ENCODE measurements around the gene MST1R. TPM values are rescaled to one million over a fixed set of nuclear protein-coding genes. Genes with fewer than 3 reads are reported as not detected.
"Not testable (repeated sequence)": the region's sequence is repeated elsewhere in the genome, so short reads cannot be mapped to it uniquely, and the experiment has no call there.

MST1R gene
- total and polyA plus RNA-seq, 5 donors from 2014 or later = 0.25 to 2.0 (median 0.31) TPM; not detected in 2

DNA sequence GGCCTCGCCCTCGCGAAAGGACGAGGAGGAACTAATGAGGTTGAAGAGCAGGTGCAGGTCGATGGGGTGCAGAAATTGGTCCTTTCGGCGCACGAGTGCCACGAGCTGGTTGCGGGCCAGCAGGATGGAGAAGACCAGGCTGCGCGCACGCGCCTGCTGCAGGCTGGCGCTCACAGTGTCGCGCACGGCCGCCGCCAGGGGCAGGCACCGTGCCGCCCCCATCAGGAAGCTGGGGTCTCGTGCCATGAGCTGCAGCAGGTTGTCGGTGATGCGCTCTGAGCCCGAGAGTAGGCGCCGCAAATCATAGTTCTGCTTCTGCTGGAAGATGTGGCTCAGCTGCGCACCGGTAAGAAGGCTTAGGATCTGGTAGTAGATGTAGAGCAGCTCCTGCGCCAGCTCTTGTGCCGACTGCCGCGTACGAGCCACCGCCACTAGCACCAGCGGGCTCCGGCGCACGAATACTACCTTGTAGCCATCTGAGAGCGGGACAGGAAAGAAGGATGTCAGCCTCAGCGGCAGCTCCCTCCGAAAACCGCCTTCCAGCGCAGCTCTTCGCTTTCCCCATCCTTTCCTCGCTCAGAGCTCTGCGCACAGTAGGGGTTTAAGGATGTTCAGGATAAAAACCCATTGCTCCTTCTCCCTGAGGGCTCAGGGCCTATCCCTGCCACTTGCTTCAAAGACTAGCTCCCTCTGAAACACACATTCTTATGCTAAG lies 6.9 kb upstream of the MST1R start:
- H3K36me3 Mint-ChIP-seq = peaks cover 27% of the 10 kb centered on the region
- no peak overlapping the region for H3K27ac Mint-ChIP-seq
- no peak for ATAC-seq (ENCODE audit: low read depth in 2 of 2)
- Histone ChIP-seq H3K36me3 (ENCODE audit: control insufficient read depth, insufficient read depth, low read length) (peaks cover 31% of the 10 kb centered on the region), H3K27me3 (ENCODE audit: control insufficient read depth, insufficient read depth, low read length) (no peaks in the 10 kb centered on the region), H3K4me1 (ENCODE audit: control insufficient read depth, insufficient read depth, low read length, poor library complexity, severe bottlenecking) (peaks cover 12% of the 10 kb centered on the region), H3K9me3 (ENCODE audit: control insufficient read depth in 2 of 2, low read length in 2 of 2) (no peaks in the 10 kb centered on the region), H3K4me3 (ENCODE audit: low read depth, low read length) (no peak overlapping the region), H3K27ac (ENCODE audit: insufficient read depth, low read length, poor library complexity, severe bottlenecking) (no peak overlapping the region)
- H3K4me1 Mint-ChIP-seq = peaks cover 9 to 20% (median 13%) of the 10 kb centered on the region in 4 donors
- H3K4me3 Mint-ChIP-seq = peak overlapping the region in 1 of 4 donors; percentile 69
- H3K27me3 Mint-ChIP-seq = no peaks in the 10 kb centered on the region
- no peaks in the 10 kb centered on the region for H3K9me3 Mint-ChIP-seq
- DNase-seq = no peak

DNA sequence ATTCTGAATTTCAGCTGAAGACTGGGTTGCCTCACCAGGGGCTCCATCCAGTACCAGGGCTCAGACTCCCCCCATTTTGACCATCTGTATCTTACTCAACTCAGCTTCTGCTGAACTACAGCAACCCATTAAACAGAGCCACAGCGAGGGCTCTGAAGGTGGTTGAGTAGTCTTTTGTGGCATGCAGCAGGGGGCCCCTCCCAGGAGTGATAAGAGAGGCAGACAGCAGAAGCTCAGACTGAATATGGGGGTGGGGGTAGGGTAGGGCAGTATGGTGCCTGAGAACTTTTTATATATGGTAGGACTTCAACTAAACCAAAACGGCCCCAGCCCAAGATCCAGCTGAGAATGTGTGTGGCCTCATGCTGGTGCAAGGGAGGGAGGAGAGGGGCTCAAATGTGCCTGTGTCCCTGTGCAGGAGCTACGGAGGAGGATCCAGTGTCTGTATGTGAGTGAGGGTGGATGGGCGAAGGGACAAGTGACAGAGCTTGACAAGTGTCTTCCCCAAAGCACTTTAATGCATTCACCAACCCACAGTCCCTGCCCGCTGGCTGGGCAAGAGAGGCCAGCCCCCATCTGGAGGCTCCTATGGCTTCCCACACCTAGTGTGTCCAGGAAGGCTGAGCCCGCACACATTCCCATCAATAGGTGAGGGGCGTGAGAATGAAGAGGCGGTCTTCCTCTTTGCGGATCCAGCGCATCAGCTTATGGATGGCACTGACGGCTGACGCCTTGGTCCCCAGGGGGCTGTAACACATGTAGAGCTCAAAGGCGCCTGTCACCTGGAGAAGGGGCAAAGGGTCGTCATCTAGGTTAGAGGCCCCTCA lies 4.9 kb upstream of the MST1R start:
- Histone ChIP-seq H3K4me1 (ENCODE audit: control insufficient read depth, insufficient read depth, low read length, poor library complexity, severe bottlenecking) (peaks cover 26% of the 10 kb centered on the region), H3K27me3 (ENCODE audit: control insufficient read depth, insufficient read depth, low read length) (no peaks in the 10 kb centered on the region), H3K27ac (ENCODE audit: insufficient read depth, low read length, poor library complexity, severe bottlenecking) (no peak overlapping the region), H3K4me3 (ENCODE audit: low read depth, low read length) (no peak overlapping the region), H3K9me3 (ENCODE audit: control insufficient read depth in 2 of 2, low read length in 2 of 2) (no peaks in the 10 kb centered on the region), H3K36me3 (ENCODE audit: control insufficient read depth, insufficient read depth, low read length) (peaks cover 31% of the 10 kb centered on the region)
- H3K36me3 Mint-ChIP-seq = peaks cover 27% of the 10 kb centered on the region
- peaks cover 13 to 38% (median 19%) of the 10 kb centered on the region in 4 donors for H3K4me1 Mint-ChIP-seq
- no peak for ATAC-seq (ENCODE audit: low read depth in 2 of 2)
- no peak overlapping the region for H3K27ac Mint-ChIP-seq
- DNase-seq = no peak
- H3K4me3 Mint-ChIP-seq = no peak overlapping the region
- H3K9me3 Mint-ChIP-seq = no peaks in the 10 kb centered on the region
- no peaks in the 10 kb centered on the region for H3K27me3 Mint-ChIP-seq

DNA sequence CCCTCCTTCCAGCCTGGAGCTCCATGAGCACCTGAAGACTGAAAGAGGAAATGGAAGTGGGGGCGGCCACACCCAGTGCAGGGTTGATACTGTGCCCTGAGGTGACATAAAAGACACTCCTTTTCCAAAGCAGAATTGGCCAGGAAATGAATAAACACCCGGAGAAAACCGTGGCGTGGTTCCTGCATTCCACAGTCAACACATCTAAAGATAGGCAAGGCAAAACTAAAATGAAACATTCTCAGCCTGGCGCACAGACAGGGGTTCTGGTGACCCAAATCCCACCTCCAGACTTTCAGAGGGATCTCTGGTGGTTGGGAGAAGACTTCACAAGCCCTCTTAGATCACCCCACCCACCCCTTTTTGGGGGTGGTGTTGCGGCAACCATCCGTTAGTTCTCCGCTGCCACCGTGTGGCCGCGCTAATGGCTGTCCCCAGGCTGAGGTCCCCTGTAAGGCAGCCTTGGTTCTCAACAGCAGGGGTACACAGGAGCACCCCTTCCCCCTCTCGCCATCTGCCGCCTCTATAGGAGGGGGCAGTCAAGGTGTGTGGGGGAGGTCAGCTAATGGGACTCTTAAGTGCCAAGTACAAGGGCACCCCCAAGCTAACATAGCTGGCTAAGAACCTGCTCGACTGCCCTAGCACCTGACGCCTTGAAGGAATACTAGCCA lies 2.5 kb upstream of the MST1R start:
- Histone ChIP-seq H3K27me3 (ENCODE audit: control insufficient read depth, insufficient read depth, low read length) (no peaks in the 10 kb centered on the region), H3K4me3 (ENCODE audit: low read depth, low read length) (peak overlapping the region; percentile 44), H3K36me3 (ENCODE audit: control insufficient read depth, insufficient read depth, low read length) (peaks cover 14% of the 10 kb centered on the region), H3K4me1 (ENCODE audit: control insufficient read depth, insufficient read depth, low read length, poor library complexity, severe bottlenecking) (peaks cover 26% of the 10 kb centered on the region), H3K27ac (ENCODE audit: insufficient read depth, low read length, poor library complexity, severe bottlenecking) (no peak overlapping the region), H3K9me3 (ENCODE audit: control insufficient read depth in 2 of 2, low read length in 2 of 2) (no peaks in the 10 kb centered on the region)
- peak overlapping the region in 2 of 3 donors; percentile 92 for H3K27ac Mint-ChIP-seq
- no peaks in the 10 kb centered on the region for H3K9me3 Mint-ChIP-seq
- no peaks in the 10 kb centered on the region for H3K27me3 Mint-ChIP-seq
- H3K36me3 Mint-ChIP-seq = peaks cover 12% of the 10 kb centered on the region
- peak overlapping the region; percentile 65 to 86 (median 72) for H3K4me3 Mint-ChIP-seq
- DNase-seq (peak; percentile 31 to 65 (median 53)), ATAC-seq (ENCODE audit: low read depth in 2 of 2) (peak; percentile 23 to 40)
- H3K4me1 Mint-ChIP-seq = peaks cover 13 to 41% (median 19%) of the 10 kb centered on the region in 4 donors

DNA sequence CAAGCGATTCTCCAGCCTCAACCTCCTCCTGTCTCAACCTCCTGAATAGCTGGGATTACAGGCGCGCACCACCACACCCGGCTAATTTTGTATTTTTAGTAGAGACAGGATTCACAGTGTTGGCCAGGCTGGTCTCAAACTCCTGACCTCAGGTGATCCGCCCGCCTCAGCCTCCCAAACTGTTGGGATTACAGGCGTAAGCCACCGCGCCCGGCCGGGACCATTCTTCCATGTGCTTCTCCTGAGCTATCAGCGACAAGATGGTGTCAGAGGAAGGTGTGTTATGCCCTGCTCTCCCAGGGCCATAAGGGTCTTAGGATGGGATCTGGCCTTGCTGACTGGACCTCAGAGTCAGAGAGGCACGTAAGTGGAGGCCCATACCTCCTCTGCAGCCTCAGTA lies 775 bp upstream of the MST1R start:
- H3K27me3 ChIP-seq (ENCODE audit: control insufficient read depth, insufficient read depth, low read length); ATAC-seq (ENCODE audit: low read depth in 2 of 2); H3K36me3 Mint-ChIP-seq; DNase-seq; H3K9me3 Mint-ChIP-seq; H3K9me3 ChIP-seq (ENCODE audit: control insufficient read depth in 2 of 2, low read length in 2 of 2); H3K36me3 ChIP-seq (ENCODE audit: control insufficient read depth, insufficient read depth, low read length); H3K27me3 Mint-ChIP-seq; H3K4me3 ChIP-seq (ENCODE audit: low read depth, low read length): not testable (repeated sequence)
- H3K4me1 ChIP-seq (ENCODE audit: control insufficient read depth, insufficient read depth, low read length, poor library complexity, severe bottlenecking) = peaks cover 26% of the 10 kb centered on the region
- Mint-ChIP-seq H3K27ac (peak overlapping the region in 2 of 3 donors; percentile 88 to 96), H3K4me1 (peaks cover 13 to 40% (median 19%) of the 10 kb centered on the region in 4 donors), H3K4me3 (peak overlapping the region in 3 of 4 donors; percentile 86 to 88 (median 87))
- peak overlapping the region; percentile 47 for H3K27ac ChIP-seq (ENCODE audit: insufficient read depth, low read length, poor library complexity, severe bottlenecking)

DNA sequence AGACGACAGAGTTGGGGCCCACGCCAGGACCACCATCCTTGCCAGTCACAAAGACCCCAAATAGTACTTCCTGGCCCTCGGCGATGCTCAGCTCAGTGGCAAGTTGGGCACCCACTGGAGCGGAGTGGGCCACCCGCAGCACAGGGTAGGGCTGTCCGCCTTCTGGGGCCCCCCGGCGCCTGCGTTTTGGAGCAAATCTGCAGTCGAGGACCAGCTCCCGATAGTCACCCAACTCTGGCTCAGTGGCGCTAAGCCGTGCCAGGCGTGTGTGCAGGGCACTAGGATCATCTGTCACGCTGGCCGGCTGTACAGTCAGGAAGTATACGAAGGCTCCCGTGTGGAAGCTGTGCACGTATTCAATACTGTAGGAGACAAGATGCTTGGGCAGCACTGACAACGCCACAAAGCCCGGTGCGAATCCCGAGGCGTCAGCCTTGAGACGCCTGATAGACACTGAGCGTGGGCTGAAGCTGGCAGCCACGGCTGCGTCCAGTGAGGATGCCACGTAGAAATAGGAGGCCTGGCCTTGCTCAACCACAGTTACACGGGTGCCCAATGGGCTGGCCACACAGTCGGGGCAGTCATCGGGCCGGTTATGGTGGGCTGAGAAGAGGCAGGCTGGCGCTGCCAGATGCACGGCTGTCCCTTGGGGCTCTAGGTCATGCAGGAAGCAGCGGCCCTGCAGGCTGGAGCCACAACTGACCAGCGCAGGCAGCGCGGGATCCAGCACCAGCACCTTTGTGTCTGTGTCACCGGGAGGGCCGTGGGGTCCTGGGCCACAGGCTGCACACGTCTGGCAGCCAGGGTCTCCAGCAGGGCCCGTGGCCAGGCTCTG lies 945 bp downstream of the MST1R start:
- H3K9me3 Mint-ChIP-seq = no peaks in the 10 kb centered on the region
- DNase-seq (no peak), ATAC-seq (ENCODE audit: low read depth in 2 of 2) (no peak)
- no peaks in the 10 kb centered on the region for H3K27me3 ChIP-seq (ENCODE audit: control insufficient read depth, insufficient read depth, low read length)
- H3K9me3 ChIP-seq (ENCODE audit: control insufficient read depth in 2 of 2, low read length in 2 of 2) = no peaks in the 10 kb centered on the region
- no peaks in the 10 kb centered on the region for H3K36me3 ChIP-seq (ENCODE audit: control insufficient read depth, insufficient read depth, low read length)
- peaks cover 26% of the 10 kb centered on the region for H3K4me1 ChIP-seq (ENCODE audit: control insufficient read depth, insufficient read depth, low read length, poor library complexity, severe bottlenecking)
- H3K27ac Mint-ChIP-seq = no peak overlapping the region
- H3K4me1 Mint-ChIP-seq = peaks cover 13 to 40% (median 19%) of the 10 kb centered on the region in 4 donors
- H3K36me3 Mint-ChIP-seq = no peaks in the 10 kb centered on the region
- no peaks in the 10 kb centered on the region for H3K27me3 Mint-ChIP-seq
- H3K4me3 ChIP-seq (ENCODE audit: low read depth, low read length) = no peak overlapping the region
- H3K27ac ChIP-seq (ENCODE audit: insufficient read depth, low read length, poor library complexity, severe bottlenecking) = no peak overlapping the region
- H3K4me3 Mint-ChIP-seq = peak overlapping the region in 1 of 4 donors; percentile 7

DNA sequence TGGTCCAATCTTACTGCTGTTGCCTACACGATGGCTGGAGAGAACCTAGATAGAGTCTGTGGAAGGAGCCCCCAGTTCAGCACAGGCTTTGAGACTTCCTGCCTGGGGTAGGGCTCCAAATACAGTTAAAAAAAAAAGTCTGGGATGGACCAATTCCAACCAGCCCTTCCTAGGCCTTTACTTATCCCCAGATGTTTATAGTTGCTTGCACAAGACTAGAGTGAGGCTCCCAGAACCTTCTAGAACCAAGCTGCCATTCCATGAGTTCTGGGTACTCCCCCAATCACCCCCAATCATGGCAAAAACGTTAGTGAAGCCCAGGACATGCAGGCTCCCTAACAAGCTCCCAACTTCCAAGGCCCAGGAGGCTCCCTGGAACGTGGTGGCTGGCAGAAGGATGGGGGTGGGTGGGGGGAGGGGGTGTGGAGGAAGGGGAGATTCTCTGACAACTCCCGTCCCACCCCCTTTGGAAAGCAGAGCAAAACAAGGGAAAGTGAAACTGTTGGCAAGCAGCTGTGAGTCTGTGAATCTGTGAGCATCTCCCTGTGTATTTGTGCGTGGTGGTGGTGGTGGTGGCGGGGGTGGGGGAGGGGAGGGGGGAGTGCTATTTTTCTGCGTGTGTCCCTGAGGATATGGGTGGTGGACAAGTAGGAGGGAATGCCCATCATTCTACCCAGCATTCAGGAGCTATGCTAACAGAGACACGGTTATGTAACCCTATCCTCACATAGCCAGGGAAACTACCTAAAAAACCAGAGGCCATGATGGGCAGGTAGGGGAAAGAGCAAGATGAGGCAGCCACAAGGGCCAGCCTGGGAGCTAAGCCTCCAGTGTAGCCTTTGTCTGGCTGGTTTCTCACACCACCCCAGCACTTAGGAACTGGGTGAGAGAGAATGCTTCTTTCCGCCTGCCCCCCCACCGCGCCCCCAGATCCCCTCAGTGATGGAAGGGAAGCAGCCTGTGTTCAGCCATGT lies 2.0 kb downstream of the MST1R start:
- no peaks in the 10 kb centered on the region for H3K36me3 ChIP-seq (ENCODE audit: control insufficient read depth, insufficient read depth, low read length)
- Mint-ChIP-seq H3K9me3 (no peaks in the 10 kb centered on the region), H3K36me3 (no peaks in the 10 kb centered on the region), H3K27me3 (no peaks in the 10 kb centered on the region), H3K4me3 (peak overlapping the region in 1 of 4 donors; percentile 38), H3K27ac (peak overlapping the region in 1 of 3 donors; percentile 54), H3K4me1 (peaks cover 11 to 36% (median 16%) of the 10 kb centered on the region in 4 donors)
- no peaks in the 10 kb centered on the region for H3K9me3 ChIP-seq (ENCODE audit: control insufficient read depth in 2 of 2, low read length in 2 of 2)
- H3K27ac ChIP-seq (ENCODE audit: insufficient read depth, low read length, poor library complexity, severe bottlenecking) = no peak overlapping the region
- no peak overlapping the region for H3K4me3 ChIP-seq (ENCODE audit: low read depth, low read length)
- no peak for ATAC-seq (ENCODE audit: low read depth in 2 of 2)
- H3K4me1 ChIP-seq (ENCODE audit: control insufficient read depth, insufficient read depth, low read length, poor library complexity, severe bottlenecking) = peaks cover 25% of the 10 kb centered on the region
- DNase-seq = no peak
- H3K27me3 ChIP-seq (ENCODE audit: control insufficient read depth, insufficient read depth, low read length) = no peaks in the 10 kb centered on the region

All from CD4-positive, CD25-positive, alpha-beta regulatory T cell (primary cell).